Sigmoid colon (tissue), 3 donors: Measurements from ENCODE around the gene PPDPF.

Source experiments
- POLR2A ChIP-seq, 2 donors: fragments of 450-650 bp; IDR thresholded peaks; one replicate each; pipeline ENCODE4 v1.6.1; 2016; ENCODE audit warnings: antibody characterized with exemption in 2 of 2, mild to moderate bottlenecking in 2 of 2, moderate library complexity in 2 of 2
- TF ChIP-seq, protein P1 (sequence below), 4 experiments: fragments of 450-650 bp in 3 of 4; fragments of 200-600 bp in 1 of 4; IDR thresholded peaks; one replicate each; pipeline ENCODE4 v1.5.1; 2016 to 2019; ENCODE audit warnings: antibody characterized with exemption in 4 of 4, mild to moderate bottlenecking in 3 of 4, moderate library complexity in 2 of 4

DNA sequence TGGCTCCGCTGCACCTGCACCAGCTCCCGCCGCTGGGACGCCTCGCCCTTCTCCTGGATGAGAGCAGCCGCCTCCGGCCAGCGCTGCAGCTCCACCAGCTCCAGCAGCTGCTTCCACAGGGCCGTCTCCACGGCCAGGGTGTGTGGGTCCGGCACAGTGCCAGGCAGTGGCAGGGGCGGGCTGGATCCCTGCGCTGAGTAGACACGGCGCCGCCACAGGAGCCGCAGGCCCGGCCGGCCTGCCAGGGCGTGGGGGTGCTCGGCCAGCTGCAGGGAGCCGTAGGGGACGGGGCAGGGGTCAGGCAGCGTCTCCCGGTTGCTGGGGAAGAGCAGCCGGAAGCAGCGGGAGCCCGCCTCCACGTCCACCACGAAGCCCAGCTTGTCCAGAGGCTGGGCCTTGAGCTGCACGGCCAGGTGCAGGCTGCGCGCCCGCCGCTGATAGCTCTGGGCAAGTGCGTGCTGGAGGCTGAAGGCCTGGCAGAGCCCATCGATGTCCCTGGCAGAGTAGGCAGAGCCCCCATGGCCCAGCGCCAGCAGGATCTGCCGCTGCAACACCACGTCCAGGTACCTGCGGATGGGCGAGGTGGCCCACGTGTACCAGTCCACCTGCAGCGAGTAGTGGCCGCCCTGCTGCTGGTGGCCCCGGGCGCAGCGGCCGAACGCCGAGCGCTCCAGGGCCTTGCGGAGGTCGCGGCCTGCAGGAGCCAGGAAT is 42.8 kb downstream of the PPDPF start:
- TF ChIP-seq POLR2A (IDR thresholded peaks at IDR 0.05) = no peak
- TF ChIP-seq, protein P1, sequence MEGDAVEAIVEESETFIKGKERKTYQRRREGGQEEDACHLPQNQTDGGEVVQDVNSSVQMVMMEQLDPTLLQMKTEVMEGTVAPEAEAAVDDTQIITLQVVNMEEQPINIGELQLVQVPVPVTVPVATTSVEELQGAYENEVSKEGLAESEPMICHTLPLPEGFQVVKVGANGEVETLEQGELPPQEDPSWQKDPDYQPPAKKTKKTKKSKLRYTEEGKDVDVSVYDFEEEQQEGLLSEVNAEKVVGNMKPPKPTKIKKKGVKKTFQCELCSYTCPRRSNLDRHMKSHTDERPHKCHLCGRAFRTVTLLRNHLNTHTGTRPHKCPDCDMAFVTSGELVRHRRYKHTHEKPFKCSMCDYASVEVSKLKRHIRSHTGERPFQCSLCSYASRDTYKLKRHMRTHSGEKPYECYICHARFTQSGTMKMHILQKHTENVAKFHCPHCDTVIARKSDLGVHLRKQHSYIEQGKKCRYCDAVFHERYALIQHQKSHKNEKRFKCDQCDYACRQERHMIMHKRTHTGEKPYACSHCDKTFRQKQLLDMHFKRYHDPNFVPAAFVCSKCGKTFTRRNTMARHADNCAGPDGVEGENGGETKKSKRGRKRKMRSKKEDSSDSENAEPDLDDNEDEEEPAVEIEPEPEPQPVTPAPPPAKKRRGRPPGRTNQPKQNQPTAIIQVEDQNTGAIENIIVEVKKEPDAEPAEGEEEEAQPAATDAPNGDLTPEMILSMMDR (IDR thresholded peaks at IDR 0.05) = no peak
